ENCODE data around the gene UBE2M.
"Not testable (repeated sequence)": the region's sequence is repeated elsewhere in the genome, so short reads cannot be mapped to it uniquely, and the experiment has no call there.

Gene UBE2M

DNA sequence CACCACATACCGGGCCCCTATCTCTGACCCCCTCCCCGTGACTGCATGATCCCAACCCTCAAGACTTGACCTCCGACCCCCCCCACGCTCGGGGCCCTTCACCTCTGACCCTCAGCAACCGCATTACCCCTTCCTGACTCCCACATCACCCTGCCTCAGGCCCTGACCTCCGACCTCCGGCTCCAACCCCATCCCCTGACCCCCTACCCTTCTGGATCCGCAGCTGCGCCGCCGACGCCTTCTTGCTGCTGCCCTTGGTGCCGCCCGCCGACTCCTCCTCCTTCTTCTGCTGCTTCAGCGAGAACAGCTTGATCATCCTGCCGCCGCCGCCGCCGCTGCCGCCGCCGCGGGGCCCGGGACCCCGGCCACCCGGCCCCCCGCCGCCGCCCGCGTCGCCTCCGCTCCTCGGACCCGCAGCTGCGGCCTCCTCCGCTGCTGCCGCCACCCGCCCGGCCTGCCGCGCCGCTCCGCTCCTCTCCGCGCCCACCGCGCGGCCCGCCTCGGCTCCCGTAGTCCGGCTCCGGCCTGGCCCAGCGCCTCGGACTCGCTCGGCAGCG lies at the start of gene UBE2M:
Gene UBE2M (minus strand): TSS at position 546 of the 557 bp plus-strand sequence. CDS start 230 bp downstream, at position 316.
- DNase-seq (ENCODE audit: low read depth in 2 of 2), result no peak

DNA sequence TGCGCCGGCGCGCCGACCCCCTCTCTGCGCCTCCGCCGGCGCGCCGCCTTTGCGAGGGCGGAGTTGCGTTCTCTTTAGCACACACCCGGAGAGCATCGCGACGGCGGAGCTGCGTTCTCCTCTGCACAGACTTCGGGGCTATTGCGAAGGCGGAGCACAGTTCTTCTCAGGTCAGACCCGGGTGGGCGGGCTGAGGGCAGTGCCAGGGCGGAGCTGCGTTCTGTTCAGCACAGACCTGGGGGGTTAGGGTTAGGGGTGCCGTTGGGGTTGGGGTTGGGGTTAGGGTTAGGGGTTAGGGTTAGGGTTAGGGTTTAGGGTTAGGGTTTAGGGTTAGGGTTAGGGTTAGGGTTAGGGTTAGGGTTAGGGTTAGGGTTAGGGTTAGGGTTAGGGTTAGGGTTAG lies 48.8 kb upstream of the UBE2M start:
- DNase-seq (ENCODE audit: low read depth in 2 of 2), result not testable (repeated sequence)

DNA sequence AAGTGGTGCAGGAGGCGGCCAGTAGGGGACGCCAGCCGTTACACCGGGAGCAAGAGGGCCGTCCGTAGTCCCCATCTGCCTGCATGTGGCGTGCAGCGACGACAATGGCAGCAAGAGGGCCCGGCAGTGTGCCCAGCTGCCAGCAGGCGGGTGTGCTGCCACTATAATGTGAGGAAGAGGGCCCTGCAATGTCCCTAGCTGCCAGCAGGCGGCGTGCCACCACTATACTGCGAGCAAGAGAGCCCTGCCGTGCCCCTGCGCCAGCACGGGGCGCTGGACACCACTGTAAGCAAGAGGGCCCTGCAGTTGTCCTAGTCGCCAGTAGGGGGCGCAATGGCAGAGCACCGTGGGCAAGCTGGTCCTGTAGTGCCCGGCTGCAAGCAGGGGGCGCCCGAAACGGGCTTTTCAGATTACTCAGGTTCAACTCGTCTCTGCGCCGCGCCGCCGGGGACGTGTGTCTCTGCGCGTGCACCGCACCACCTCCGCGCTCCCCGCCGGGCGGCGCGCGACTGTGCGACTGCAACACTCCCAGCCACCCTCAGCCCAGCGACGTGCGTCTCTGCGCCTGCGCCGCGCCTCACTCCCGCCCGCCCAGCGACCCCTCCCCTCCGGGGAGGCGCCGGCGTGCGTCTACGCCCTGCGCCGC lies 48.0 kb upstream of the UBE2M start:
- DNase-seq (ENCODE audit: low read depth in 2 of 2), result not testable (repeated sequence)

DNA sequence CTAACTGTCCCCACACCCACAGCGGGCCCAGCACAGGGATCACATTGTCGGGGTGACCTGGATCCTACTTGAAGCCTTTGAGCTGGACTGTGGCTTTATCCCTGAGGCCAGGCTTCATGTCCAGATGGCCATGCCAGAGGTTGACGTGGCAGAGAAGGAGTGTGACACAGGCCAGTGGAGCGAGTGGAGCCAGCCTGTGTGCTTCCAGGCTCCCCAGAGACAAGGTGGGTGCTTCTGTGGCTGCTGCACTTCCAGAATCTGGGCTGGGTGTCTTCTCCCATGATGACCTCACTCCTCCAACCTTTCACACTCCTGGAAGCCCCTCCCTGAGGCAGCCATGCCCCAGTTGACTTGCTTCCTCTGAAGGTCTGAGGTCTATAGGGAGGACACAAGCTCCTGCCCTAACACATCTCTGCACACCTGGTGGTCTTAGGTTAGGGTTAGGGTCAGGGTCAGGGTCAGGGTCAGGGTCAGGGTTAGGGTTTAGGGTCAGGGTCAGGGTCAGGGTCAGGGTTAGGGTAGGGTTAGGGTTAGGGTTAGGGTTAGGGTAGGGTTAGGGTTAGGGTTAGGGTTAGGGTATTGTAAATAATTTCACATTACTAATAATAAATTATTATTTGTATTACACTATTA lies 27.8 kb upstream of the UBE2M start:
- no peak for DNase-seq (ENCODE audit: low read depth in 2 of 2)

DNA sequence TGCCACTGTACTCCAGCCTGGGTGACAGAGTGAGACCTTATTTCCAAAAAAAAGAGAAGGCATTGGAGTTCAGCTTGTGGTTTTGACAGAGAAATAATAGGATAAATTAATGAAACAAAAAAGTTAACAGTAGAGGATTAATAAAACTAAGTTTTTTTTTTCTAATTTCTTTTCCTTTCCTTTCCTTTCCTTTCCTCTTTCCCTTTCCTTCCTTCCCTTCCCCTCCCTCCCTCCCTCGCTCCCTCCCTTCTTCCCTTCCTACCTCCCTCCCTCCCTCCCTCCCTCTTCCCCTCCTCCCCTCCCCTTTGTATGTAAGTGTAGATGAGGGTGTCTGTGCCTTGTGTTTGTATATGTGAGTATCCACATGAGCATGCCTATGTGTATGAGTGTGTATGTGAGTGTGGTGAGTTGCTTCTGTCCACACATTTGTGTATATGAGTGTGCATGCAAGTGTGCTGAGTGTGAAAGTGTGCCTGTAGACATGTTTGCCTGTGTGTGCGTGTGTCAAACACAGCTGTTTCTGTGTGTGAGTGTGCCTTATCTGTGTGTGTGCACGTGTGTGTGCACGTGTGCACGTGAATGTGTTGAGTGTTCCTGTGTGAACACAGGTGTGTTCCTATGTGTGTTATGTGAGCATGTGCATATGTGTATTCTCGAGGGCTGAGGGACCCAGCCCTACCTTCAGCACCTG lies 27.2 kb upstream of the UBE2M start:
- no peak for DNase-seq (ENCODE audit: low read depth in 2 of 2)

DNA sequence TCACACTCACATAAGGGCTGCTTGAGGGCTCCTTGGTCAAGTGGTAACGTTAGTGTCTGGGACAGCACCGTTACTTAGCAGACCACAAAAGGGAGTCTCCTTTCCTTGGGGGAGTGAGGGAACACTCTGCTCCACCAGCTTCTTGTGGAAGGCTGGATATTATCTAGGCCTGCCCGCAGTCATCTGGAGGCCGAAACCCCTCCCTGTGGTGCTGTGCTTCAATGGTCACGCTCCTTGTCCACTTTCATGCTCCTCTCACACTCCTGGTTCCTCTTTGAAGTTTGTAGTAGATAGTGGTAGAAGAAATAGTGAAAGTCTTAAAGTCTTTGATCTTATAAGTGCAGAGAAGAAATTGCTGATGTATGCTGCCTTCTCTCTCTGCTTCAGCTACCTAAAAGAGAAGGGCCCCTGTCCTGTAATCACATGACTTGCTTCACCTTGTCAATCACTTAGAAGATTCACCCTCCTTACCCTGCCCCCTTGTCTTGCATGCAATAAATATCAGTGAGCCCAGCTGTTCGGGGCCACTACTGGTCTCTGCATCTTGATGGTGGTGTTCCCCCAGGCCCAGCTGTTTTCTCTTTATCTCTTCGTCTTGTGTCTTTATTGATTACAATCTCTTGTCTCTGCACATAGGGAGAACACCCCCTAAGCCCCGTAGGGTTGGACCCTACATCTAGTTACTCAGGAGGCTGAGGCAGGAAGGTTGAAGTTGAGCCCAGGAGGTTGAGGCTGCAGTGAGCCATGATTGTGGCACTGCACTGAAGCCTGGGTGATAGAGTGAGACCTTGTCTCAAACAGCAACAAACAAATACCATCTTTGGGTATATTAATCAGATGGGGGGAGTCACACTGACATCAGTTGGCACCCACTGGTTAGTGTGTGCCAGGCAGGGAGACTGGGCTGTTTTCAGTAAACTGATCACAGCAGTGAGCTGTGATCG lies 26.4 kb upstream of the UBE2M start:
- no peak for DNase-seq (ENCODE audit: low read depth in 2 of 2)

DNA sequence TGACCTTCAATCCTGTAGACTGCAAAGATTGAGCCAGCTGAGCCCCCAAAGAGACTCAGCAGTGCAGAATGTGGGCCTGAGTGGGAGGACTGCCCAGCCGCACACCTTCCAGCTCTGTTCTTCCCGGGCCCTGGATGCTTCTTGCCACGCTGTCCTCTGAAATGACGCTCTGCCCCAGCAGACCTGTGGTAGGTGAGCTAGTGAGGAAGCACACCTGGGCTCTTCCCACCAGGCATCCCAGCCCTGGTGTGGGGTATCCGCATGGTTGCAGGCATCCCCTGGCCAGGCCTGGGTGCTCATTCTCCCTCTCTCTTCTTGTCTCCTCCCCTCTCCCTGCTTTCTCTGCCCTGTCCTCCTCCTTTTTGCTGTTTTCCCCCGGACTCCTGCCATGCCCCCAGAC lies 24.6 kb upstream of the UBE2M start:
- DNase-seq (ENCODE audit: low read depth in 2 of 2), result no peak

DNA sequence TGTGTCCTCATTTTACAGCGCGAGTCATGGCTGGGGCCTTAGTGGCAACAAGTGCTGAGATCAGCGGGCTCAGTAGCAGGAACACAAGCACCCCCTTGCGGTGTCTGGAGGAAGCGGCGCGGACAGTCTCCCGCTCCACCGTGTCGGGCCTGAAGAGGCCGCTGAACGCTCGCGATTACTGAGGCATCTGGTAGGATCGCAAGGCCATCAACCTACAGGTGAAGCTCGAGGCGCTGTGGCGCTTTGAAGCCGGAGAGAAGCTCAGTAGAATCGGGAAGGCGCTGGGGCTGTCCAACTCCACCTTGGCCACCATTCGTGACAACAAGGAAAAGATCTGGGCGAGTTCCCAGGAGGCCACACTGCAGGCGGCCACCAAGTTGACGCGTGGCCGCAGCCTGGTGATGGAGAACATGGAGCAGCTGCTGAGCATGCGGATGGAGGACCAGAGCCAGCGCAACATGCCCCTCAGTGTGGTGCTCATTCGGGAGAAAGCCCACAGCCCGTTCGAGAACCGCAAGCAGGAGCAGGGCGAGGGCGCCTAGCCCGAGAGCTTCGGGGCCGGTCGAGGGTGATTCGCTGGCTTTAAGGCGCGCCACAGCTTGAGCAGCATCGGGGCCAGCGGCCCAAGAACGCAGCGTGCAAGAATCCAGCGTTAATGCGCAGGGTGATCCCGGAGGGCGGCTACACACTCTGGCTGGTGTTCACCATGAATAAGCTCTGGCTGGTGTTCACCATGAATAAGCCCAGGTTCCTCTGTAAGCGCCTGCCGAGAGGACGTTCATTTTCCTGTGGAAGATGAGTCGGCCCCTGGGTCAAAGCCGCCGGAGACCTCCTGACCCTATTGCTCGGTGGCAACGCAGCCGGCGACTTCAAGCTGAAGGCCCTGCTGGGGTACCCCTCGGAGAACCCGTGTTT lies 23.1 kb upstream of the UBE2M start:
- DNase-seq (ENCODE audit: low read depth in 2 of 2), result peak; percentile 83 to 92

DNA sequence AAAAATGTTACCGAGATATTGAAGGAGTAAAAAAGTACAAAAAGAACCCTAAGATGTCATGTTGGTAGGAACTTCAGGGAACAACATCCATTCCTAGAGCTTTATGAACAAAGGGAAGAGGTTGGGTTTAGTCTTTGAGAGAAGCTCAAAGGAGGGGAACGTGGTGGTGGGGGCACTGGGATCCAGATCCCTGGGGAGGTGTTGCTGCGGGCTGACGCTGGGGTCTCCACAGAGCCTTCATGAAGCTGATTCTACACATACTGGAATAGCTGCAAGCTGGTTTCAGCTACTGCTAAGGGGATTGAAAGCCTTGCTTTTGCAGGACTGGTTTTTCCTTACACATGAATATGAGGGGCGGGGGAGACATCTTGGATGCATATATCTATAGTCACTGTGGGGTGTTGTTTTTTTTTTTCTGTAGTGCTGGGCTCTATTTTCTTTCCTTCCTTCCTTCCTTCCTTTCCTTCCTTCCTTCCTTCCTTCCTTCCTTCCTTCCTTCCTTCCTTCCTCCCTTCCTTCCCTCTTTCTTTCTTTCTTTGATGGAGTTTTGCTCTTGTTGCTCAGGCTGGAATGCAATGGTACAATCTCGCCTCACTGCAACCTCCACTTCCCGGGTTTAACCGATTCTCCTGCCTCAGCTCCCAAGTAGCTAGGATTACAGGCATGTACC lies 21.2 kb upstream of the UBE2M start:
- no peak for DNase-seq (ENCODE audit: low read depth in 2 of 2)

DNA sequence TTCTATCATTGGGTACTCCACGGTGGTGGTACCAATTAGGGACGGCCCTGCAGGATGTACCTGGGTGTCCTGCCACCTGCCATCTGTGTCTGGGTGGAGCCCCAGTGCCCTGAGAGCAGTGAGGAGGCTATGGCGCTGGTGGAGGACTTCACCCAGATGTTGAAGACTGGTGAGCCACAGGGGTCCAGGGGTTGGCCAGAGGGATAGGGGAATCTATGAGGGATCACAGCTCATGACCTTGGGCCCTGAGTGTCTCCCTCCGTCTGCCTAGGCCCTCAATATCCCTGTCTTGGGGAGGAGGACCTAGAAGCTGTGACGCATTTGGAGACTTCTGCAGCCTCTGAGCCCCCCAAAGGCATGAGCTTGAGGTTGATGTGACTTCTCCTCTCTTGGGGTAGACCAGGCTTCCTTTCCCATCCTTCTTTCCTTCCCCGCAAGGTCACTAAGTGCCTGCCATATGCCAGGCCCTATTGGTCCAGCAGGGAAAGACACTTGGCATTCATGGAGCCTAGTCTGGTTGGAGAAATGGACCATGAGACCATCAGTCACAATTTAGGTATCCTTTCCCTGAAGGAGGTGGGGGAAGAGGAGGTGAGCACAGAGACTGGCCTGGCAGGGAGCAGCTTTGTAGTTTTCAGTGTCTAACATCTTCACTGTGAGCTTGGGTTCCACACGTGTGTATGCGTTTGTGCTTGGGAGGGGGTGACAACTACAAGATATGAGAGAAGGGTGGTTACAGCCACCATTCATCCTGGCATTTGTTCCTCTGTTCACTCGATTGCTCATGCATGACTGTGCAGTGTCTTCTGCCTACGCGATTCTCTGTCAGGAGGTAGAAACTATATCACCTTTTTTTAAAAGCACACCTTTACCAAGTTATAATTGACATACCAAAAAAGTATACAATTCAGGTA lies 19.9 kb upstream of the UBE2M start:
- no peak for DNase-seq (ENCODE audit: low read depth in 2 of 2)

DNA sequence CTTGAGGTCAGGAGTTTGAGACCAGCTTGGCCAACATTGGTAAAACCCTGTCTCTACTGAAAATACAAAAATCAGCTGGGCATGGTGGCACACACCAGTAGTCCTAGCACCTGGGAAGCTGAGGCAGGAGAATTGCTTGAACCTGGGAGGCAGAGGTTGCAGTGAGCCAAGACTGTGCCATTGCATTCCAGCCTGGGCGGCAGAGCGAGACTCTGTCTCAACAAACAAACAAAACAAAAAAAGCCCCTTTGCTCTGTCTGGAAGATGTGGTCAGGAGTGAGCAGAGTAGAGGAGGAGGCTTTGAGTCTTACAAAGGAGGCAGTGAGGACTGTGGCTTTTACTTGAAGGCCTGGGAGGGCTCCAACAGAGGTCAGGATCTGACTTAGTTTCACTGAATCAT lies 19.2 kb upstream of the UBE2M start:
- DNase-seq (ENCODE audit: low read depth in 2 of 2), result not testable (repeated sequence)

DNA sequence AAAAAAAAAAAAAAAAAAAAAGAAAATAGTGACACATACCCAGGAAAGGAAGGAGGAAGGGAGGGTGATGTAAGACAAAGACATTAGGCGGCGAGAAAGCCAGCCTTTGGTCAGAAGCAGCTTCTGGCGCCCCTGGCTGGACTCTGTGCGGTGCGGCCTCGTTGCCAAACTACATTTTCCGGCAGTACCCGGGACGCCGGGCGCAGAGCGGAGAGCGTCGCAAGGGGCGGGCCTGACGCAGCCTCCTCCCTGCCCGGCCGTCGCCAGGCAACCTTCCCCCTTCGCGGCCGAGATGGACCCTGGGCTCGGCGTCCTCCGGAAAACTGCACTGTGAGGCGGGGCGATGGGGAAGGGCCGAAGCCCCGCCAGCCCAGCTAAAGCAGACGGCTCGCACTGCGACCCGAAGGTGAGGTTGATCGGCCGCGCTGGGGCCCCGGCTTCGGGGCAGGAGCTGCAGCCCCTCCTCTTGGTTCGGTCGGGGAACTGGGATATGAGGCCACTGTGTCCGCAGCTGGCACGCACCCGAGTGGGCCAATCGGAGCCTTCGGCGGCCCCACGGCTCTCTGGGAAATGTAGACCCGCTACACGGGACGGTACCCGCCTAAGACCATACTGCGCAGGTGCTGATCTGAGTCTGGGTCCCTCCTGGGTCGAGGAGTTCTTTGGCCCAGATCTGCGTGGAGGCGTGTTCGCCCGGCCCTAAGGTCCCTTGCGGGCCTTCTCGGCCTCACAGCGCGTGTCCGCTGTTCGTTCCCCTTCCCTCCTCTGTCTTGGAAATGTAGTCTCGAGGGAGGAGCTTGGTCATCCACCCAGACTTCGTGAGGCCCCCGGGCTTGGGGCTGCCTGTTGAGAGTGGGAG lies 17.0 kb upstream of the UBE2M start:
- peak; percentile 63 to 78 for DNase-seq (ENCODE audit: low read depth in 2 of 2)

DNA sequence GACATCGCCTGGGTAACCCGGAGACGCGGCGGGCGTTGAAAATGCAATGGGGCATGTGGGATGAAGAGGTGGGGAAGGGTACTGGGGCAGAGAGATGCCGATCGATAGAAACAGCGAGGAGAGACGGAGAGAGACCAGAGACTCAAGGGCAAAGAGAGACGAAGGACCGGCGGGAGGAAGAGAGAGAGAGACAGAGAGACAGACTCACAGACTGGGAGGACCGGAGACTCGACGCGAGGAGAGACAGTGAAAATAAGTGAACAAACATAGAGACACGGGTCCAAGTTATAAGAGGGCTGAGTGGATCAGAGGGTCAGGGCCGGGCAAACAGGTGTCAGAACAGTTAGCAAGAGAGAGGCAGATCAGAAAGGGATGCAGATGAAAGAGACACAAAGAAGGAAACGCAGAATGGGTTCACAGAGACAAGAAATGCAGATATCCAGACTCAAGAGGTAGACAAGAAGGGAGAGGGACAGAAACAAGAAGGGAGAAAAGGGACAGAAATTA lies 15.3 kb upstream of the UBE2M start:
- no peak for DNase-seq (ENCODE audit: low read depth in 2 of 2)

DNA sequence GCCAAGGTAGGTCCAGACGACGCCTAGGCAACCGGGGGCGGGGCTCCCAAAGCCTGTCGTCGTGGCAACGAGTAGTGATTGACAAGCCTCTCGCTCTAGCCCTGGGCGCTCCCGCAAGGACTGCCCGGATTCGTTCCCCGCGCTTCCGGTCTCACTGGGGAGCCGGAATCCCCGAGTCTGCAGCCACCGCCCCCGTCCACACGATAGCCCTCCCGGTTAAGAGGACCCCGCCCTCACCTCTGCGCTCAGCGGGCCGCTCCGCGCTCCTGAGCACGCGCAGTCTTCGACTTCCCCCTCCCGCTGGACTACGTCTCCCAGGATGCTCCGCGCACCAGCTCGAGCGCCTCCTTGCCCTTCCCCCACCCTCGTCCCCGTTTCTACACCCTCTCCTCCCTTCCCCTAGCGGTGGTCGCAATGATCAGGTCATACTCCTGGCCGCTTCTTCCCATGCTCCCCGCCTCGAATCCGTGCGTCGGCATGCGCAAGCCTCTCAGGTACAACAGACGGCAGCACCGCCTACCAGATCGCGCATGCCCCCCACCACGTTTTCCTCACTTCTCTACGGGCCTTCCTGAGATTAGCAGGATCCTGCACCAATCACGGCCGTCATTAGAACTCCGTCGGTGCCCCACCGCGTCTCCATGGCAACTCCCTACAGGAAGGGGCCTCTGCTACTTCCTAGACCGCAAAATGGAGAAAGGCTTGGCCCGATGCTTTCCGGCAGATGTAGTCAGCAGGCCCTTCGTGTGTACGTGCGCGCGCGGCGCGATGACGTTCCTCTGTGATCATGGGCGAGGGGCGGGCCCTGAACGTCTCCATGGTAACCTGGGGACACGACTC lies 14.6 kb upstream of the UBE2M start, which contains the start of gene MZF1:
Gene MZF1 (minus strand): TSS at position 518 of the 840 bp plus-strand sequence. CDS start 1,946 bp downstream, outside the sequence.
- peak; percentile 98 to 99 for DNase-seq (ENCODE audit: low read depth in 2 of 2)

DNA sequence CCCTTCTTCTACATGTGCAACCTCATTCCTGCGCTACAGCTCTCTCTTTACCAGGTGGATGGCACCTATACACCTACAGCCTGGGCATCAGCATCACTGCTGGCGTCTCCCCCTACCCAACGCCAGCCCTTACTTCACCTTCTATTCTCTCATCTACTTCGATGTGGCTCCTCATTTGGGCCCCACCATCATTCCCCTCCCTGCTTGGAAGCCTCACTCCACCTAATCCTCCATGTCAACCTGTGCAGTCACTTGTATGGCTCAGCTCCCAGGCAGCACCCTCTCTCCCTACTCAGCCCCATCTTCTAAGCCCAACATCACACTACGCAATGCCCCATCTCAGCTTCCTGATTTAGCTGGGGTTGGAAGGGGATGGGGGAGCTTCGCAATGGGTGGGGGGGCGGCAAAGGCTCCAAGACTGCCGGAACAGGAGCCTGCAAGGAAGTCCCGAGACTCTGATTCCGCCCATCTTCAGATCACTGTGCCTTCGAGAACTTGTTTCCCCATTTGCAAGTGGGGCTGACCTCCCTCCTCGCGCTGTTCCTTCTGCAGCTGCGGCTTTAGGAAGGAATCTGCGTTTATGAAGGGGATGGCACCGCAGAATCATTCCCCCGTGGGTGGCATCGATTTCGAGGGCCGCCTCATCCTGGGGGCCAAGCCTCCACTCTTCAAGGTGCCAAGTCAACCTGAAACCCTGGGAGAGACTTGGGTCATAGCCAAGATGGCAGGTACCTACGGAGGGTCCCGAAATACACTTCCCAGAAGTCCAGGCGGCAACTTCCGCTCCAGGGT lies 13.8 kb upstream of the UBE2M start:
- no peak for DNase-seq (ENCODE audit: low read depth in 2 of 2)

DNA sequence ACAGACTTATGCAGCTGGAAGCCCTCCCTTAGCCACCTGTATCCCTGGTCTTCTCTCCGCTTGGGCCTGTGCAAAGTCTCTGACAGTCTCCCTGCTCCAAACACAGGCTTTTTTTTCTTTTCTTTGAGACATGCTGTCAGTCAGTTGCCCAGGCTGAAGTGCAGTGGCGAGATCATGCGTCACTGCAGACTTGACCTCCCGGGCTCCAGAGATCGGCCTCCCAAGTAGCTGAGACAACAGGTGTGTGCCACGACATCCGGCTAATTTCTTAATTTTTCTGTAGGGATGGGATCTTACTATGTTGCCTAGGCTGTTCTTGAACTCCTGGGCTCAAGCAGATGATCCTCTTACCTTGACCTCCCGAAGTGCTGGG lies 13.2 kb upstream of the UBE2M start:
- DNase-seq (ENCODE audit: low read depth in 2 of 2), result no peak
